OCI-LY1 (cell line): ENCODE measurements around the gene HDGFL3.

Source experiments
- H2AFZ ChIP-seq: fragments of 200-600 bp; sonication (generic), shearing (Covaris generic); 2 replicates; pipeline ENCODE4 v1.6.0; 2014; ENCODE audit warnings: antibody characterized with exemption, mild to moderate bottlenecking, low read length
- H3F3A ChIP-seq: fragments of 200-600 bp; sonication (generic), shearing (Covaris generic); 2 replicates; pipeline ENCODE4 v1.6.0; 2014; ENCODE audit warnings: mild to moderate bottlenecking, antibody characterized with exemption, low read length, moderate library complexity; ENCODE audit not compliant: insufficient read depth
- H3K27ac ChIP-seq: fragments of 200-600 bp; sonication (generic); 2 replicates; pipeline ENCODE4 v1.5.1; 2014; ENCODE audit warnings: low read length, mixed run types, mild to moderate bottlenecking, low read depth; ENCODE audit not compliant: poor library complexity, severe bottlenecking
- H3K27me3 ChIP-seq: fragments of 200-600 bp; sonication (generic); 2 replicates; pipeline ENCODE4 v1.6.0; 2014; ENCODE audit warnings: antibody characterized with exemption, mild to moderate bottlenecking, low read length, moderate library complexity; ENCODE audit not compliant: insufficient read depth
- H3K36me3 ChIP-seq: fragments of 200-600 bp; sonication (generic); 2 replicates; pipeline ENCODE4 v1.6.1; 2014; ENCODE audit warnings: mild to moderate bottlenecking, antibody characterized with exemption, low read length, moderate library complexity, mixed read lengths; ENCODE audit not compliant: insufficient read depth
- H3K4me1 ChIP-seq: fragments of 200-600 bp; sonication (generic); 2 replicates; pipeline ENCODE4 v1.5.1; 2014; ENCODE audit warnings: mild to moderate bottlenecking, low read length, moderate library complexity; ENCODE audit not compliant: insufficient read depth, severe bottlenecking
- H3K4me2 ChIP-seq: fragments of 200-600 bp; sonication (generic), shearing (Covaris generic); 2 replicates; pipeline ENCODE4 v1.6.1; 2014; ENCODE audit warnings: low read length
- H3K4me3 ChIP-seq: fragments of 200-600 bp; sonication (generic); 2 replicates; pipeline ENCODE4 v1.5.1; 2014; ENCODE audit warnings: low read length, low read depth, mild to moderate bottlenecking, mixed read lengths; ENCODE audit not compliant: poor library complexity, severe bottlenecking
- H3K79me2 ChIP-seq: fragments of 200-600 bp; shearing (Covaris generic); 2 replicates; pipeline ENCODE4 v1.6.1; 2016; ENCODE audit warnings: mixed run types, low read length, mixed read lengths; ENCODE audit not compliant: insufficient read depth
- H3K9ac ChIP-seq: fragments of 200-600 bp; sonication (generic), shearing (Covaris generic); 2 replicates; pipeline ENCODE4 v1.6.1; 2014; ENCODE audit warnings: mild to moderate bottlenecking, low read length, mixed read lengths
- H3K9me2 ChIP-seq: fragments of 200-600 bp; sonication (generic), shearing (Covaris generic); 2 replicates; pipeline ENCODE4 v1.6.1; 2014; ENCODE audit warnings: low read depth, mild to moderate bottlenecking, low read length, mixed read lengths
- H3K9me3 ChIP-seq: fragments of 200-600 bp; shearing (Covaris generic); 2 replicates; pipeline ENCODE4 v1.6.1; 2014; ENCODE audit warnings: low read length, mixed read lengths
- H4K20me1 ChIP-seq: fragments of 200-600 bp; sonication (generic), shearing (Covaris generic); 2 replicates; pipeline ENCODE4 v1.6.0; 2016; ENCODE audit warnings: mild to moderate bottlenecking, low read length; ENCODE audit not compliant: insufficient read depth
- EZH2 ChIP-seq: fragments of 200-600 bp; sonication (generic), shearing (Covaris generic); IDR thresholded peaks from 2 replicates; pipeline ENCODE4 v1.8.0; 2017; ENCODE audit warnings: borderline replicate concordance, mixed run types, mild to moderate bottlenecking, antibody characterized with exemption, low read length, moderate library complexity, mixed read lengths
- TF ChIP-seq, protein P1 (sequence below): fragments of 200-600 bp; sonication (generic), shearing (Covaris generic); IDR thresholded peaks from 2 replicates; pipeline ENCODE4 v1.5.1; 2017; ENCODE audit warnings: mild to moderate bottlenecking, antibody characterized with exemption, low read length, moderate library complexity, mixed read lengths

HDGFL3 gene

DNA sequence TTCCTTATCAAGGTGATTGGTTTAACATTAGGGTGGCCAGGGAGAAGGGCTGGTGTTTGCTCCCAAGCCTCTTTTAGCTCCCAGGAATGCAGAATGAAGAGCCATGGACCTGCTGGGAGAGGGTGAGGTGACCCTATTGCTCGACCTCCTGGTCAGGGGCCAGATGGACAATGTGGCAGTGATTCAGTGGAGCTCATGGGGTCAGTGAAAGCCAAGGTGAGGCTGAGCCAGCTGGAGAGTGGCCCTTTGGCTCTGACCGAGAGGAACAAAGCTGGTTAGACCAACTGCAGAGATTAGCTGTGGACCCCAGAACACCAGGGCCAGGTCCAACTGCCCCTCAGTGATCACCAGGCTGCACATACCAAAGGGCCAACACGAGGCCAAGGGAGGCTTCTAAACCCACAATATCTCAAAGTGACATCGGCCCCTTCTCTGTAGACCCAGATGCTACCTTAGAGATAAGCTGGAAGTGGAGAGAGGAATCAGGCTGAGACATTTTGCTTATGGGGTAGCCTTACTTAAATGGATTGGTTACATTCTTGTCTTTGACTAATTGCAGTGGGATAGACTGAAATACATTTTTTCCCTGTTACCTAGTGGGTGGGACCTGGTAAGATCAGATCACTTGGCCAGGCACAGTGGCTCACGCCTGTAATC, 124.8 kb downstream of the HDGFL3 start:
- Histone ChIP-seq H3K4me2 (no peak overlapping the region), H3F3A (no peaks in the 10 kb centered on the region), H3K27me3 (no peaks in the 10 kb centered on the region; the same call in 1 of the 2 replicates), H3K9me3 (no peaks in the 10 kb centered on the region), H3K79me2 (no peaks in the 10 kb centered on the region), H3K27ac (no peak overlapping the region), H3K9ac (no peak overlapping the region), H3K36me3 (no peaks in the 10 kb centered on the region), H3K9me2 (no peaks in the 10 kb centered on the region), H4K20me1 (no peaks in the 10 kb centered on the region), H2AFZ (no peak overlapping the region), H3K4me1 (no peaks in the 10 kb centered on the region), H3K4me3 (no peak overlapping the region)
- TF ChIP-seq EZH2, result no peak
- TF ChIP-seq, protein P1, sequence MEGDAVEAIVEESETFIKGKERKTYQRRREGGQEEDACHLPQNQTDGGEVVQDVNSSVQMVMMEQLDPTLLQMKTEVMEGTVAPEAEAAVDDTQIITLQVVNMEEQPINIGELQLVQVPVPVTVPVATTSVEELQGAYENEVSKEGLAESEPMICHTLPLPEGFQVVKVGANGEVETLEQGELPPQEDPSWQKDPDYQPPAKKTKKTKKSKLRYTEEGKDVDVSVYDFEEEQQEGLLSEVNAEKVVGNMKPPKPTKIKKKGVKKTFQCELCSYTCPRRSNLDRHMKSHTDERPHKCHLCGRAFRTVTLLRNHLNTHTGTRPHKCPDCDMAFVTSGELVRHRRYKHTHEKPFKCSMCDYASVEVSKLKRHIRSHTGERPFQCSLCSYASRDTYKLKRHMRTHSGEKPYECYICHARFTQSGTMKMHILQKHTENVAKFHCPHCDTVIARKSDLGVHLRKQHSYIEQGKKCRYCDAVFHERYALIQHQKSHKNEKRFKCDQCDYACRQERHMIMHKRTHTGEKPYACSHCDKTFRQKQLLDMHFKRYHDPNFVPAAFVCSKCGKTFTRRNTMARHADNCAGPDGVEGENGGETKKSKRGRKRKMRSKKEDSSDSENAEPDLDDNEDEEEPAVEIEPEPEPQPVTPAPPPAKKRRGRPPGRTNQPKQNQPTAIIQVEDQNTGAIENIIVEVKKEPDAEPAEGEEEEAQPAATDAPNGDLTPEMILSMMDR, result no peak

DNA sequence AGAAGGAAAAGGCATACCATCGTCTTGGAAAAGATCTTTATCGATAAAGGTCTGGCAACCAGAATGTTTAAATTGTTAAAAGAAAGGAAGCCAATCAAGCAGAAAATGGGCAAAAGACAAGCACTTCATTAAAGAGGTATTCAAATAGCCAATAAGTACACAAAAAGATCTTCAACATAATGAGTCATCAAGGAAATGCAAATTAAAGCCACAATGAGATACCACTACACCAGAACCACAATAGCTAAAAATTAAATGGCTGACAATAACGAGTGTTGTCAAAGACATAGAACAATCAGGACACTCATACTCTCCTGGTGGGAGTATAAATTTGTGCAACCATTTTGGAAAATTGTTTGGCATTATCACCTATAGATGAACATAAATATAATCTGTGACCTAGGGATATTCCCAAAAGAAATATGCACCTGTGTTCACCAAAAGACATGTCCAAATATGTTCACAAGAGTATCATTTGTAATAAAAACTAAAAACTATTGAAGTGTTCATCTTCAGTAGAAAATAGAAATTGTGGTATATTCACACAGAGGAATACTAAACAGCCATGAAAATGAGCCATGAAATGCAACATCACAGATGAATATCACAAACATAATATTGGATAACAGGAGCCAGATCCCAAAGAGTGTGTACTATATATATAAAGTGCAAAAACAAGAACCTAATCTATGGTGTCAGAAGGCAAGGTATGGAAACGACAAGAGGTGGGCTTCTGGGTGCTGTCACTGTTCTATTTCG, 126.2 kb downstream of the HDGFL3 start:
- Histone ChIP-seq H3K9me3 (no peaks in the 10 kb centered on the region), H3K79me2 (no peaks in the 10 kb centered on the region), H3K4me3 (no peak overlapping the region), H3K9me2 (no peaks in the 10 kb centered on the region), H3K27me3 (peaks cover 3% of the 10 kb centered on the region; the same call in 1 of the 2 replicates), H2AFZ (no peak overlapping the region), H3K4me2 (no peak overlapping the region), H3K27ac (no peak overlapping the region), H3K4me1 (no peaks in the 10 kb centered on the region), H4K20me1 (no peaks in the 10 kb centered on the region), H3K36me3 (no peaks in the 10 kb centered on the region), H3F3A (no peaks in the 10 kb centered on the region), H3K9ac (no peak overlapping the region)
- TF ChIP-seq, protein P1, result no peak
- no peak for TF ChIP-seq EZH2

DNA sequence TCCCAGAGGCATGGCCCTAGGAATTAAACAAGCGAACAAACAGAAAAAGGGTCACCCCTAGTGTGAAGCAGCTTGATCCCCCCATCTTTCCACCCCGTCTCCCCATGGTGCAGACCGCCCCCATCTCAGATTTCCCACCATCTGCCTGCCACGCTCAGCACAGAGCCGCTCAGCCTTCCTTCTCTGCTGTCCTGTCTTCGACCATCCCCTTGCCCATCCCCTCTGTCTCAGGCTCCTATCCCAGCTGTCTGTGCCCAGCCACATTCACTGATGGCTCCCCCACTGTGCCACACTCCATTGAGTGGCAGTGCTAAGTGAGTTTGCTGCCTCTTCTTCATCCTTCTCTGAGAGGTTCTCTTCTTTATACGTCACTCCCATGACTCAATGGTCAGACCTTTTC, 128.9 kb downstream of the HDGFL3 start:
- no peaks in the 10 kb centered on the region for H3K79me2 ChIP-seq
- H3K9me3 ChIP-seq, result peaks cover 3% of the 10 kb centered on the region; the same call in 1 of the 2 replicates
- no peaks in the 10 kb centered on the region for H4K20me1 ChIP-seq
- TF ChIP-seq EZH2, result no peak
- TF ChIP-seq, protein P1, result no peak
- H3K9me2 ChIP-seq, result no peaks in the 10 kb centered on the region
- H2AFZ ChIP-seq, result no peak overlapping the region
- H3K4me1 ChIP-seq, result no peaks in the 10 kb centered on the region
- no peak overlapping the region for H3K4me3 ChIP-seq
- H3F3A ChIP-seq, result no peaks in the 10 kb centered on the region
- no peaks in the 10 kb centered on the region for H3K36me3 ChIP-seq
- no peak overlapping the region for H3K27ac ChIP-seq
- peaks cover 3% of the 10 kb centered on the region; the same call in 1 of the 2 replicates for H3K27me3 ChIP-seq
- H3K4me2 ChIP-seq, result no peak overlapping the region
- no peak overlapping the region for H3K9ac ChIP-seq
